Fibroblast of skin of left quadriceps (primary cell): ENCODE data around the gene GRN.
"Not testable (repeated sequence)": the region's sequence is repeated elsewhere in the genome, so short reads cannot be mapped to it uniquely, and the experiment has no call there.

Experiments
- DNase-seq, 2 experiments: peaks; one replicate each; pipeline ENCODE4 v3.0.0-alpha.2; 2013; ENCODE audit warnings: low read depth in 2 of 2

Gene GRN

DNA sequence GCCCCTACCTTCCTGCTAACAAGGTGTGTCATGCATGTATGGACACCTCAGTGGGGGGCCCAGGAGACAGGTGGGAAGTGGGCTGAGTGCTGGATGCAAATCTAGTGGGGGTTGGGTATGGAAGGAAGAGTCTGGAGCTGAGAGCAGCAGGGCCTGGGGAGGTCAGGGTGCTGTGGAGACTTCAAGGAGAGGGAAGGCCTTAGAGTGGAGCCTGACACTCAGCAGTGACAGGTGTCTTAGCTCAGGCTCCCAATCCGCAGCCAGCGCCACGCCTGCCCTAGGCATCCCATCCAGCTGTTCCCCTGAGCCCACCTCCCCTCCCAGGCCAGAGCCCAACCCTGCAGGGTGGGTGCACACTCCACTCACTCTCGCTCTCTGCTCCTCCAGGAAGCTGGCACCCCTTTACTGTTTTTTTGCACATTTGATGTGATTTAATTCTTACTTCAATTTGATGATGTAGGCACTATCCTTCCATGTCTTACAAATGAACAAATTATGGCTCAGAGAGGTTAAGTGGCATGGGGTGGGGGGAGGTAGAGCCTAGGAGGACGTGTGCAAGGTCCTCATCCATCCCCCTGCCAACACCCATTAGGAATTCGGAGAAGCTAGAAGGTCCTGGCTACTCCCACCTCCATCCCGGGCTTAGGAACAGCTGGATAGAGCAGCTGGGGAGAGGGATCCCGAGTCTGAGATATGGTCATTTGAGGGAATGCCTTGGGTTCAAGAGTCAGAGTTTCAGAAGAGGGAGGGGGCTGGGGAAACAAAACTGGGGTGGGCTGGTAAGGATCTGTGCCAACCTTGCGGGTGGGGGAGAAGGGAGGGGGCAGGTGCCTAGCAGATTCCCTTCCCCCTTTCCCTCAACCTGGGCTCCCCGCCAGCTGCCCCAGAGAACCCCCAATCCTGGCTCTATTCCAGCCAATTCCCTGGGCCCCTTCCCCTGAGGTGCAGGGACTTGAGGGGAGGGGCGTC is 16.5 kb downstream of the GRN start:
- DNase-seq: no peak

DNA sequence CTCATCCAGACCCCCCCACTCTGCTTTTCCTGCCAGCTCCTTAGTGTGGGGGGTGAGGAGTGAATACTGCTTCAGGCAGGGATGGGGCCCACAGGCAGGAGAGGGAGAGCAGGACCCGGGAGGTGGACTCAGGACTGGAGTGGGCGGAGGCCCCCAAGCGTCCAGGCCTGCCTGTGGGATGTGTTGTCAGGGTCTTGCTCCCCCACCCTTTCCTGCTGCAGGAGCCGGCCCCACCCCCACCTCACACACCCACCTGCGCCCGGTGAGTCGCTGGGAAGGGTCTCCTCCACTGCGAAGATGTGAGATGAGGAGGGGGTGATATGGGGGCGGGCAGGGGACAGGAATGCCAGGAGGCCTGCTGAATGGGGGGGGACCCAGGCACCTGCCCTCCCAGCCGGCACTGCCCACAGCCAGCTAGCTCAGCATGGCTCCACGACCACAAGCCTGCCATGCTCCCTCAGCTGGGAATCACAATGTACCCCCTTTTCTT is 17.4 kb downstream of the GRN start:
- no peak for DNase-seq

DNA sequence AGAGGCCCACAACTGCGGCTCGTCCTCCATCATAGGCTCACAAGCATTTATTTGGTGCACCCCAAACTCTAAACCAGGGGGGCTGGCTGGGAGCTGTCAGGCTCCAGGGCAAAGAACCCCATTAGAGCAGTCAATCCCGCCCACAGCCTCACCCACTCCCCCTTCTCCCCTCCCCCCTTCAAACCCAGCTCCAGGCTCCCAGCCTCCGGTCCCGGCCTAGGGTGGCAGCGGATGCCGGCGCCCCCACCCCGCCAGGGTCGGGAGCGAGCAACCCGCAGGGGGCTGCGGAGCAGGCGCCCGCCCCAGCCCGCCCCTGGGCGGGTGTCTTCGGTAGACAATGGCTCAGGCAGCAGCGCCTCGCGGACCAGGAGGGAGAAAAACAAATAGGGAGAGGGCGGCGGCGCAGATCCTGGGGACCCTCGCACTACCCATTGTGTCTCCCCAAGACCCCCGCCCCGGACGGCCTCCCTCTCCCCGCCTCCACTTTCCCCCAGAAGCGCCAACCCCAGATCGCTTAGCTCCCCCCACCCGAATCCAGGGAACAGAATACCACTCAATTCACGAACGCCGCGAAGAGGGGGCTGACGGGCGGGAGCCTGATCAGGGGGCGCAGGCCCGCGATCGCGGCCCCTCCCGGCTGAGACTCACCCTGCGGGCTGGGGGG is 18.0 kb downstream of the GRN start:
- DNase-seq: no peak

DNA sequence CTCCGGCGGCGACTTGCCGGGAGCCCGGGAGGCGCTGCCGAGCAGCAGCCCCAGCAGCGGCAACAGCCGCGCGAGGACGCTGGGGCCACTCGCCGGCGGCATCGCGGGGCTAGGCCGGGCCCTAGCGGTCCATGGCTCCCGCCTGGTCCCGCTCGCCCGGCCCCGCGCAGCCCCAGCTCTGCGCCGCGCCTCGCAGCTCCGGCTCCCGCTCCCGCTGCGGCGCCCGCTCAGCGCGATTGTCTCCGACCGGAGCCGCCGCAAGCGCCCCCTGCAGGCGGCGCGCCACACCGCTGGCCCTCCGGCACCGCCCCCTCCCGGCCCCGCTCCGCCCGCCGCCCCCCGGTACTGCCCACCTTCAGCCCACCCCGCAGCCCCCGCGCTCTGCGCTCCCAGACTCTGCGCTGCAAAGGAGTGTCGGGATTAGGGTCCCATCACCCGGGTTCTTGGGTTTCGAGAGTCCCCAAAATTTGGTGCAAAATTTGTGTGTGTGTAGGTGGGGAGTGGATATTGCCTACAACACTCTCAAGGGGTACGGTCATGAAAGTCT is 18.6 kb downstream of the GRN start, which contains the start of gene FAM171A2:
FAM171A2 (minus strand) TSS at position 241 of the 547 bp plus-strand sequence; CDS start at position 102, 139 bp downstream.
- peak in 1 of 2 experiments; percentile 20 for DNase-seq

DNA sequence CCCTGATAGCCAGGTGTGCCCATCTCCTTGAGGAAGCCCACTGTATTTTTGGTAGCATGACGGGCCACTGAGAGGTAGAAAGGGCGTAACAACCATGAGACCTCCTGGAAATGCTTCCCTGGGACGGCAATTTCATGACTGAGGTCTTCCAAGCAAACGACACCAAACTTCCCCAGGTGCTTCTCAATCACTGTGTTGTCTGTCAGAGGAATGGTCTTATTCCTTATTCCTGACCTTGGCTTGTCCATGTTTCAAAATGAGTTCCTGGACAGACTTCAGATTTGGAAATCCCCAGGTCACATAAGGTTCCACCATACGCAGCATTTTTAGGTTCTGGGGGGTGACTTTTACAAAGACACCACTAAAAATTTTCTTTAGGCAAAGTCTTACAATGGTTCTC is 19.9 kb downstream of the GRN start:
- not testable (repeated sequence) for DNase-seq

DNA sequence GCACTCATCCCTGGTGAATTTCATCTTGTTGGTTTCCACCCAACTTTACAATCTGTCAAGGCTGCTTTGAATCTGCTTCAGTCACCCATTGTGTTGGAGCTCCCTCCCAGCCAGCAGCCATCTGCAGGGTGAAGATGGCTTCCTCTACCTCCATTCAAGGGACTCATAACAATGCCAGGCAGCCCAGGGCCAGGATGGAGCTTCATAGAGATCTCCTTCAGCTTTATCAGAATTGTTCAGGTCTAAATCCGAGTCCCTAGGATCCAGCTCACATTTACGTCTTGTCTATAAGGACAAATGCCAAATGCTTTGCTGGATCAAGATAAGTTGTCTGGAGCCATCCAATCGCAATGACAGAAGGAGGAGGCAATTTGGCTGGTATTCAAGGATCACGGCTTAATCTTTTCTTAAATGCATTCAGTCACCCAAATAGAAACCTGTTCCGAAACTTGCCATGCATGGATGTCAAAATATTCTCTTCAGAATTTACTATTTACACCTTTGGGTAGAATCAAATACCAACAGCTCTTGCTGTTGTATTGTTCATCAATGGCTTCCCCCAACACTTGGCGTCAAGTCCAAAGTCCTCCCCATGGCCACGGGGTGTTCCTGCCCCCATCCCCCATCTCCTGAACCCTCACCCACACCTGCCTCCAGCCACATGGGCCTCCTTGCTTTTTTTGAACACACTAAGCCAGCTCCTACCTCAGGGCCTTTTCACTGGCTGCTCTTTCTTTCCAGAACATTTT is 22.3 kb downstream of the GRN start:
- no peak for DNase-seq

DNA sequence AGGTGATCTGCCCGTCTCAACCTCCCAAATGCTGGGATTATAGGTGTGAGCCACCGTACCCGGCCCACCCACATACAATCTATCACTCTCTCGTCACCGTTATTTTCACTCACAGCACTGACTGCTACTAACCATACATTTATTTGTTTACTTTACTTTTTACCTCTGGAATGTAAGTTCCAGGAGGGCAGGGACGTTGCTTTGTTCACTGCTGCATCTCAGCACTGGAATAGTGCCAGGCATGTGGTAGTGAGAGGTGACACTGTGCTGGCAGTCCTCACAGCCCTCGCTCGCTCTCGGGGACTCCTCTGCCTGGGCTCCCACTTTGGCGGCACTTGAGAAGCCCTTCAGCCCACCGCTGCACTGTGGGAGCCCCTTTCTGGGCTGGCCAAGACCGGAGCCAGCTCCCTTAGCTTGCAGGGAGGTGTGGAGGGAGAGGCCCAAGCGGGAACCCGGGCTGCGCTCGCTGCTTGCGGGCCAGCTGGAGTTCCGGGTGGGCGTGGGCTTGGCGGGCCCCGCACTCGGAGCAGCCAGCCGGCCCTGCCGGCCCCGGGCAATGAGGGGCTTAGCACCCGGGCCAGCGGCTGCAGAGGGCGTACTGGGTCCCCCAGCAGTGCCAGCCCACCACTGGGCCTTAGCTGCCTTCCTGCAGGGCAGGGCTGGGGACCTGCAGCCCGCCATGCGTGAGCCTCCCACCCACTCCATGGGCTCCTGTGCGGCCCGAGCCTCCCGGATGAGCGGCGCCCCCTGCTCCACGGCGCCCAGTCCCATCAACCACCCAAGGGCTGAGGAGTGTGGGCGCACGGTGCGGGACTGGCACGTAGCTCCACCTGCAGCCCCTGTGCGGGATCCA is 23.5 kb downstream of the GRN start:
- not testable (repeated sequence) for DNase-seq

DNA sequence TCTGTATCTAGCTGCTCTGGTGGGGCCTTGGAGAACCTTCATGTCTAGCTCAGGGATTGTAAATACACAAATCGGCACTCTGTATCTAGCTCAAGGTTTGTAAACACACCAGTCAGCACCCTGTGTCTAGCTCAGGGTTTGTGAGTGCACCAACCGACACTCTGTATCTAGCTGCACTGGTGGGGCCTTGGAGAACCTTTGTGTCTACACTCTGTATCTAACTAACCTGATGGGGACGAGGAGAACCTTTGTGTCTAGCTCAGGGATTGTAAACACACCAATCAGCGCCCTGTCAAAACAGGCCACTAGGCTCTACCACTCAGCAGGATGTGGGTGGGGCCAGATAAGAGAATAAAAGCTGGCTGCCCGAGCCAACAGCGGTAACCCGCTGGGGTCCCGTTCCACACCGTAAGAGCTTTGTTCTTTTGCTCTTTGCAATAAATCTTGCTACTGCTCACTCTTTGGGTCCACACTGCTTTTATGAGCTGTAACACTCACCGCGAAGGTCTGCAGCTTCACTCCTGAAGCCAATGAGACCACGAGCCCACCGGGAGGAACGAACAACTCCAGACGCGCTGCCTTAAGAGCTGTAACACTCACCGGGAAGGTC is 24.4 kb downstream of the GRN start:
- not testable (repeated sequence) for DNase-seq

DNA sequence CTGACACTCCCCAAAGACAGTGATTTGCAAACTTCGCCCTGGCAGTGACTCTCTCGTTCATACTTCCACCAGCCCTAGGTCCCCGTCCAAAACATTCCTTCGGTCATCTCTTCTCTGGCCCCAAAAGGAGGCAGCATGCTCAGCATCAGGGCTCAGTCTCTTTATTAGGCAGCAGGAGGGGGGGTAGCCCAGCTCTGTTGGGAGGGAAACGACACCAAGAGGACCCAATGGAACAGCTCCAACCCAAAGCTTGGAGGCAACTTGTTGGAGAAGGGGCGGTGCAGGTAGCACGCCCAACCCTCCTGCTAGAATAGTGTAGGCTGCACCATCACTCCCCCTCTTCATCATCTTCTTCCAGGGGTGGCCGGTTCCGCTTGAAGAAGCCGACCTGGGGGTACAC is 26.9 kb downstream of the GRN start:
- no peak for DNase-seq

DNA sequence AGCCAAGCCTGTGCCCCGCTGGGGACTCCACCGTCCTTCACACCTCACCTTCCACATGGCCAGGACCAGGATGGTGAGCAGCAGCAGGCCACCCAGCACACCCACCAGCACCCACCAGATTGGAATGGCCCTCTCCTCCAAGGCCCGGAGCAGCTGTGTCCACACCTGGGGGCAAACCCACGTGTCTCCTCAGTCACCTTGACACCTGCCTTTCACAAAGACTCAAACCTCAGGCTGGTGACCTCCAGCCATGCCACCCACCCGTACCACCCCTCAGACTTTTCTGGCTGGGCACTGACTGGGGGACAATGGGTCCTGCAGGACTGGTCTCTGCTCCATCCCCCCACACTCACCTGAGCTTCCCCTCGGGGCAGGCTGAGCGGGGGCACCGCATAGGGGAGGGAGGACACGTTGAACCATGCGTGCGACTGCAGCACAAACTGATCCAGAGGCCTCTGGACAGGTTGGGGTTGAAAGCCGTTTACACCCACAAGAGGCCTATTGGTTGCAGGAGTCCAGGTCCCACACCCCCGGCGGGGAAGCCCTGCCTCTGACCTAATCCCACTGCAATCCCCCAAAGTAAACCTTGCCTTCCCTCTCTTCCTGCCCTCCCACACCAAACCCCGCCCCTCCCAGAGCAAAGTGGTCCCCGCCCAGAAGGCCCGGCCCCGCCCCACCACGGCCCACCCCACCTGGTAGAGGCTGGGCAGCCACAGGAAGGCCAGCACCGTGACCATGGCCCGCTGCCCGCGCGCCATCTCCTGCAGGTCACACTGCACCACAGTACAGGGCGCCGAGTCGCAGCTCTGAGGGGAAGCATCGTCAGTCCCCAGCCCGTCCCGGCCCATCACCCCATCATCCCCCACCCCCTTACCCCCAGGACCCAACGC is 29.4 kb downstream of the GRN start:
- DNase-seq: no peak

DNA sequence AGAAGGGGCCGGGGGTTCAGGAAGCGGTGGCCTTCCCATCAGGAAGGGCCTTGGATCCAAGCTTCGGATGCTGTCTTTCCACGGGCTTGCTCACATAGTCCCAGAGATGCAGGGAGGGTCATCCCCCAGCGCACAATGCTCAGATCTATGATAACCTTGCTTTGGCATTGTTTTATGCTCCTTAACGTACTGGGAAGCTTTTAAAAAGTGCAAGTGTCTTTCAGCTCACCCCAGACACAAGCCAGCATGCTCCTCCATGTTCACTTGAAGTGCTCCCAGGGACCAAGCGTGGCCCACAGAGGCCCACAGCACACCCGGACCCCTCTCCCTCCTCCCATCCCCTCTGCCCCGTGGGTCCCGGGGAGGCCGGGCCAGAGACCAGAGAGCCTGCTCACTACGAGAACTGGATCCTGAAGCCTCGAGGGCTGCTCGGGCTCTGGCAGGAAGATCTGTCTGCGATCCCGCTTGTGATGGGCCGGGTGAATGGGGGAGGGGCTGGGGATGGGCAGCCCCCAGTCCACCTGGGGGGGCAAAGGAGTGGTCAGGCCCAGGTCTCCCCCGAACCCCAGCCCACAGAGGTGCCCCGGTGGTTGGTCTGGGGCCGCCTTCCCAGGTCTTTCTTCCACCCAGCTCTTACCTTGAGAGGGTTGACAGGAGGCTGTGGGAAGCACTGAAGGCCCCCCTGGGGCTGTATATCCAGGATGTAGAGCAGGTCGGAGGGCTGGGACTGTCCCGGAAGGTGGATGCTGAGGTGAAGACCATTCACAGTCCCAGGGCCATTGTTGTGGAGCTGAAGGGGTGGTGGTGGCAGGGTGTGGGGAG is 30.3 kb downstream of the GRN start:
- no peak for DNase-seq

DNA sequence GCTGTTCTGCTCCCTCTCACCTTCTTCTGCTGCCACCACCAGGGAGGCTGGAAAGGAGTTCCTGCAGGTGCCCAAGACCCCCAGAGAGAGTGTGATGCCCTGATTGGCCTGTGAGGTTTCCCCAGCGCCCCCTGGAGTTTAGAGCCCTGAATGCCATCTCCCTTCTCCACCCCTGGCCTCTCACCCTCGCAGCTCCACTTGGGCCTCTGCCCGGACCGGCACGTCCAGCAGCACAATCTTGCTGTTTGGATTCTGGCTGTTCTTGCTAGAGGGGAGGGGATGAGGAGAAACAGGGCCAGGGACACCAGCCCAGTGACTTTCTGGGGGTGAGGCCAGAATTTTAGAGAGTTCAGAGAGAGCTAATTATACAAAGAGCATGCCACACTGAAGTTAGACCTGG is 31.0 kb downstream of the GRN start:
- no peak for DNase-seq

DNA sequence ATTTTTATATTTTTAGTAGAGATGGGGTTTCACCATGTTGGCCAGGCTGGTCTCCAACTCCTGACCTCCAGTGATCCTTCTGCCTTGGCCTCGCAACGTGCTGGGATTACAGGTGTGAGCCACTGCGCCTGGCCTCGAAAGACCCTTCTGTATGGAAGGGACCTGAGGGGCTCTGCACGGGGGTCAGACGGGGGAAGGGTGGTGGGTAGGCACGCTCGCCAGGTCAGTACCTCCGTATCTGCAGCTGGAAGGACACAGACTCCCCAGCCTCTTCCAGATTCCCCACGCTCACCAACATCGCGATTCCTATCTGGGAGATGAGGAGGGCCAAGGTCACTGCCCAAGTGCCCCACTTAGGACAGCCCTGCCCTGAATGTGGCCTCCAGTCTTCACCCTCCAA is 31.7 kb downstream of the GRN start:
- DNase-seq: no peak

DNA sequence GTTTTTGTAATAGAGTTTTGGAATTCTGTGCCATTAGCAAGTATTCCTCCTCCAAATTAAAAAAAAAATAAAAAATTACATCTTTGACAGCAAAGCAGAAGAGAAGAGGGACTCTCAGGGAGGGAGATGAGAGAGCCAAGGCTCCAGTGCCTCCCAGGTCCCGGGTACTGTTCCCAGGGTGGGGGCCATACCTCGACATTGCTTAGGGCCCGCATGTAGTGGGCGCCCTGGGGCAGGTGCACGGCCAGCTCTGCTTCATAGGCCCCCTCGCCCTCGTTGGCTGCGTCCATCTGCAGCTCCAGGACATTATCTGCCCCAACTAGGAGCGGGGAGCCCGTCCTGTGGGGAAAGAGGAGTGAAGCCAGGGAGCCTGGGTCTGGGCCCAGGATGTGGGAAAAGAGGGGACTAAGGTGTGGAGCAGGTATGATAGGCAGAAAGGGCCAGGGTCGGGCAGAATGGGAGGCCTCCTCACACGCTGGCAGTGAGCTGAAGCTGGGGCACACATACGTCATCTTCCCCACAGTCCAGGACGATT is 33.1 kb downstream of the GRN start:
- DNase-seq: no peak

DNA sequence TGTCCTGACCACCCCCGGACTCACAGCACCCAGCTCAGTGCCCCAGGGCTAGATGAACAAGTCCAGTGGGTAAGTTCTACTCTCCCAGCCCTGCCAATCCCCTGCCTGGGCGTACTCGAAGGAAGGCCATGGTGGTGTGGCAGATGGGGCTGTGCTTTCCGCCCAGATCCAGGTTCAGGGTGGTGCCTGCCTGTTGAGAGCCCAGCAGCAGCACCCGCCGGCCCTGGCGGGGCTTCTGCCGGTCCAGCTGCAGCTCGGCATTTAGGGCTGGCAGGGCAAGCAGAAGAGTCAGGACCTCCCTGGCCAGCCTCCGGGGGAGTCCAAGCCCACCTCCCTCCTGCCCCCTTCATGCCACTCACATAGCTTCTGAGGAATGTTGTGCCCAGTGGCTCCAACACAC is 34.8 kb downstream of the GRN start:
- DNase-seq: no peak

DNA sequence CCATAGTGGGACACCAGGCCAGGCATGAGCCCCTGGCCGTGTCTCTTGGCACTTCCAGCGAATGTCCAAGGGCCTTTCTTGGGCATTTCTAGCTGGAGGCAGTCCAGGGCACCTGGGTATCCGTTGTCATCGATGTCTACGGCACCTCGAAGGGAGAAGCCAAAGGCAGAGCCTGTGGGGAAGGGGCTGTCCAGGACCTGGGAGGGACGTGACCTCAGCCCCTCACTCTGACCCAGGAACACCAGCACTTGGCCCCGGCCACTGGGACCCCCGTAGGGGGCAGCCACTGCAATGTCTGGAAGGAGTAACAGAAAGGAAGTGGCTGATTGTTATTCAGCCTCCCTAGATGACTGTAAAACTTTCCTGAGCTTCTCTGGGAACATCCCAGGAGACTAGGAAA is 35.7 kb downstream of the GRN start:
- no peak for DNase-seq

DNA sequence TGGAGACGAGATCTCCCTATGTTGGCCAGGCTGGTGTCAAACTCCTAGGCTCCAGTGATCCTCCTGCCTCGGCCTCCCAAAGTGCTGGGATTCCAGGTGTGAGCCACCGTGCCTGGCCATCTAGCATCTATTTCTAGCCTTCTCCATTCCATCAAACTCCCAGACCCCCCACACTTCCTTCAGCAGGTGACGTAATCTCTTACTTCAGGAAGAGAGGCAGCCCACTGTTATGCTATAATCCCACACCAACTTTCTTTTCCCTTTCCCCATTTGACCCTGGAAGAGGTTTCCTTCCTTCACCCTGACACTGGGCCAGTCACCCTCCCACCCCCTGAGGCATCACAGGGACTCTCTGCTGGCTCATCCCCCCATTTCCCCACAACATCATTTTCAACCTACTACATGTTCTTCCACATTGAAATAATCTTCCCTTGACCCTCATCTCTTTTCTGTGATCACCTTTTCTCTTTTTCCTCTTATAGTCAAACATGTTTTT is 36.8 kb downstream of the GRN start:
- DNase-seq: no peak

DNA sequence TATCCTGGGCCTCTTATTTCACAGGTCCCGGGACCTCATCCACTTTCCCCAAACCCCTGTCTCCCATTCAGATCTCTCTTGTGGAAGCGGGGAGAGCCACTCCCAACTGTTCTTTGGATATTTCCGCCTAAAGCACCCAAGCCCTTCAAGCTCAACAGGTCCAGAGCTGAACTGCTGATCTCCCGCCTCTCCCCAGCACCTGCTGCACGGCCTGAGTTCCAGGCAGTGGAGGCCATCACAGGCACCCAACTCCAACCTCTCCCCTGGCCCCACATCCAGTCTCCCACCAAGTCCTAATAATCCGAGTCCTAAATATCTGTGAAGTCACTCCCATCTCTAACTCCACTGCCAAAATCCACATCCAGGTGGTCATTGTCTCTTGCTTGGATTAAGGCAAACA is 37.8 kb downstream of the GRN start:
- no peak for DNase-seq
